H1 (cell line): Measurements from ENCODE around the gene ANKS1B. TPM values are rescaled to one million over a fixed set of nuclear protein-coding genes. Genes with fewer than 3 reads are reported as not detected.

Experiments
- CTCF ChIA-PET: fragments of 300-600 bp; sonication (Branson Sonifier 250); formaldehyde crosslinking; loops from one replicate; lab custom pipeline; 2021; ENCODE audit not compliant: partially characterized antibody; lab: Charles Lee
- POLR2A ChIA-PET: fragments of 300-600 bp; sonication (Branson Sonifier 250); formaldehyde crosslinking; loops from one replicate; lab custom pipeline; 2021; ENCODE audit warnings: inconsistent platforms; ENCODE audit not compliant: partially characterized antibody; lab: Charles Lee
- DNase-seq, 2 experiments: peaks; one replicate each; pipeline versions ENCODE4 v3.0.0 to v3.0.0-alpha.2; 2010 to 2022; ENCODE audit warnings: low spot score in 2 of 2, low read depth in 1 of 2, mixed read lengths in 1 of 2
- FAIRE-seq: peaks from 2 replicates; lab custom pipeline; 2011; peaks lifted over from hg19 to GRCh38; lab: Jason Lieb, UNC
- H2AFZ ChIP-seq: 2 replicates; pipeline ENCODE4 v1.8.1; 2012; ENCODE audit warnings: low read length, inconsistent platforms
- H2AK5ac ChIP-seq: 2 replicates; pipeline ENCODE4 v1.6.1; 2013; ENCODE audit warnings: low read depth, low read length
- H2BK120ac ChIP-seq: replicated peaks from 2 replicates; pipeline ENCODE3; 2013; ENCODE audit warnings: low read depth, low read length, inconsistent platforms
- H2BK12ac ChIP-seq: 2 replicates; pipeline ENCODE4 v1.6.1; 2013; ENCODE audit warnings: low read depth, low read length
- H2BK15ac ChIP-seq: 2 replicates; pipeline ENCODE4 v1.6.1; 2013; ENCODE audit warnings: low read length
- H2BK20ac ChIP-seq: 2 replicates; pipeline ENCODE4 v1.6.1; 2013; ENCODE audit warnings: low read length
- H2BK5ac ChIP-seq: 2 replicates; pipeline ENCODE4 v1.6.1; 2013; ENCODE audit warnings: low read depth, low read length
- H3K14ac ChIP-seq: 2 replicates; pipeline ENCODE4 v1.6.1; 2013; ENCODE audit warnings: inconsistent platforms; ENCODE audit not compliant: insufficient read length
- H3K18ac ChIP-seq: 2 replicates; pipeline ENCODE4 v1.6.1; 2013; ENCODE audit warnings: low read length; ENCODE audit errors: extremely low read depth
- H3K23ac ChIP-seq: 2 replicates; pipeline ENCODE4 v1.6.1; 2013; ENCODE audit warnings: inconsistent platforms; ENCODE audit not compliant: insufficient read length
- H3K23me2 ChIP-seq: 2 replicates; pipeline ENCODE4 v1.6.1; 2013; ENCODE audit warnings: low read depth, low read length
- H3K27ac ChIP-seq: 2 replicates; pipeline ENCODE4 v1.6.1; 2011; ENCODE audit warnings: low read depth, low read length, inconsistent platforms
- H3K27me3 ChIP-seq, 4 experiments: replicated peaks in 1 of 4; 1 replicate in 1 of 4; 2 replicates in 3 of 4; pipeline versions ENCODE4 v1.6.1 to v1.8.1; 2011 to 2013; ENCODE audit warnings: low read length in 3 of 4, mild to moderate bottlenecking in 3 of 4, inconsistent platforms in 2 of 4, mixed read lengths in 2 of 4, moderate library complexity in 1 of 4; ENCODE audit not compliant: control insufficient read depth in 3 of 4, insufficient read depth in 3 of 4; ENCODE audit errors: extremely low read depth in 1 of 4
- H3K36me3 ChIP-seq, 4 experiments: 2 replicates each; pipeline versions ENCODE4 v1.6.1 to v1.8.1; 2011 to 2013; ENCODE audit warnings: mild to moderate bottlenecking in 4 of 4, low read length in 3 of 4, moderate library complexity in 2 of 4, control low read depth in 1 of 4, inconsistent platforms in 1 of 4; ENCODE audit not compliant: insufficient read depth in 4 of 4, control insufficient read depth in 2 of 4
- H3K4ac ChIP-seq: replicated peaks from 2 replicates; pipeline ENCODE3; 2013; ENCODE audit warnings: low read length, low read depth, mixed read lengths, inconsistent platforms; ENCODE audit not compliant: insufficient read length
- H3K4me1 ChIP-seq, 4 experiments: replicated peaks in 1 of 4; 1 replicate in 1 of 4; 2 replicates in 3 of 4; pipeline versions ENCODE4 v1.6.1 to v1.8.1; 2011 to 2013; ENCODE audit warnings: low read length in 3 of 4, inconsistent platforms in 2 of 4, mixed read lengths in 1 of 4; ENCODE audit not compliant: insufficient read depth in 4 of 4, control insufficient read depth in 3 of 4
- H3K4me2 ChIP-seq, 2 experiments: 2 replicates each; pipeline versions ENCODE4 v1.6.1 to v1.8.1; 2011 to 2013; ENCODE audit warnings: low read depth in 2 of 2, low read length in 2 of 2, control low read depth in 1 of 2, inconsistent platforms in 1 of 2, mild to moderate bottlenecking in 1 of 2; ENCODE audit not compliant: insufficient read depth in 1 of 2
- H3K4me3 ChIP-seq, 4 experiments: fragments of 200-600, 300-600 bp in 1 of 4; sonication (generic), shearing (Covaris generic), sonication (Bioruptor Twin) in 1 of 4; 2 replicates each; pipeline versions ENCODE4 v1.5.1 to v1.8.1; 2011 to 2016; ENCODE audit warnings: low read length in 4 of 4, low read depth in 3 of 4, control low read depth in 2 of 4, inconsistent platforms in 2 of 4, mild to moderate bottlenecking in 2 of 4, mixed read lengths in 1 of 4, moderate library complexity in 1 of 4; ENCODE audit not compliant: insufficient read depth in 2 of 4; ENCODE audit errors: extremely low read depth in 1 of 4
- H3K56ac ChIP-seq: replicated peaks from 2 replicates; pipeline ENCODE3; 2013; ENCODE audit warnings: low read depth, mild to moderate bottlenecking, mixed read lengths, low read length, inconsistent platforms; ENCODE audit not compliant: insufficient read length
- H3K79me1 ChIP-seq: 2 replicates; pipeline ENCODE4 v1.6.1; 2013; ENCODE audit warnings: low read depth, low read length, control low read depth
- H3K79me2 ChIP-seq, 2 experiments: 2 replicates each; pipeline versions ENCODE4 v1.6.1 to v1.8.1; 2012 to 2013; ENCODE audit warnings: low read length in 2 of 2, mild to moderate bottlenecking in 2 of 2, inconsistent platforms in 1 of 2; ENCODE audit not compliant: insufficient read depth in 2 of 2, control insufficient read depth in 1 of 2
- H3K9ac ChIP-seq, 4 experiments: replicated peaks in 1 of 4; 1 replicate in 1 of 4; 2 replicates in 3 of 4; pipeline versions ENCODE4 v1.6.1 to v1.8.1; 2011 to 2013; ENCODE audit warnings: low read depth in 3 of 4, low read length in 3 of 4, control low read depth in 2 of 4, mild to moderate bottlenecking in 2 of 4, moderate library complexity in 2 of 4, inconsistent platforms in 1 of 4; ENCODE audit errors: extremely low read depth in 1 of 4
- H3K9me3 ChIP-seq, 2 experiments: 2 replicates each; pipeline versions ENCODE4 v1.6.1 to v1.8.1; 2012 to 2013; ENCODE audit warnings: mild to moderate bottlenecking in 2 of 2, moderate library complexity in 2 of 2, control low read depth in 1 of 2, inconsistent platforms in 1 of 2, low read depth in 1 of 2, low read length in 1 of 2, mixed read lengths in 1 of 2; ENCODE audit not compliant: insufficient read depth in 2 of 2
- H4K20me1 ChIP-seq, 2 experiments: replicated peaks in 1 of 2; 2 replicates each; pipeline versions ENCODE3 to v1.8.1; 2011 to 2013; ENCODE audit warnings: inconsistent platforms in 2 of 2, low read length in 2 of 2, mild to moderate bottlenecking in 1 of 2; ENCODE audit not compliant: insufficient read depth in 2 of 2, control insufficient read depth in 1 of 2
- H4K5ac ChIP-seq: 2 replicates; pipeline ENCODE4 v1.6.1; 2013; ENCODE audit warnings: low read length, low read depth, mixed read lengths, inconsistent platforms; ENCODE audit not compliant: insufficient read length
- H4K8ac ChIP-seq: 2 replicates; pipeline ENCODE4 v1.8.0; 2013; ENCODE audit warnings: mild to moderate bottlenecking, moderate library complexity, low read length, inconsistent platforms; ENCODE audit not compliant: insufficient read depth; ENCODE audit errors: extremely low read depth
- H4K91ac ChIP-seq: replicated peaks from 2 replicates; pipeline ENCODE3; 2013; ENCODE audit warnings: low read length, mixed read lengths, inconsistent platforms; ENCODE audit not compliant: insufficient read length
- CBX8 ChIP-seq: fragments of 300-800, 300-1000 bp; sonication (generic); IDR thresholded peaks from 2 replicates; pipeline ENCODE4 v1.7.1; 2016; ENCODE audit warnings: low read depth, low read length, borderline replicate concordance
- E2F6 ChIP-seq: IDR thresholded peaks from 2 replicates; pipeline ENCODE4 v1.6.1; 2012; ENCODE audit warnings: inconsistent platforms
- EZH2 ChIP-seq: fragments of 200-600 bp; sonication (generic); IDR thresholded peaks from 2 replicates; pipeline ENCODE4 v1.7.1; 2012; ENCODE audit warnings: low read depth, mild to moderate bottlenecking, moderate library complexity, low read length, inconsistent platforms; ENCODE audit not compliant: severe bottlenecking
- HDAC2 ChIP-seq, 2 experiments: fragments of 300-600 bp in 1 of 2; sonication (generic) in 1 of 2; IDR thresholded peaks; 2 replicates each; pipeline ENCODE4 v1.6.1; 2011 to 2012; ENCODE audit warnings: low read depth in 2 of 2, low read length in 2 of 2, mild to moderate bottlenecking in 2 of 2, moderate library complexity in 2 of 2, borderline replicate concordance in 1 of 2, inconsistent platforms in 1 of 2
- KDM5A ChIP-seq: fragments of 200-600 bp; IDR thresholded peaks from 2 replicates; pipeline ENCODE4 v1.7.1; 2012; ENCODE audit warnings: mild to moderate bottlenecking, low read length, inconsistent platforms, mixed read lengths
- NRF1 ChIP-seq: IDR thresholded peaks from 2 replicates; pipeline ENCODE4 v1.6.1; 2011; ENCODE audit warnings: mild to moderate bottlenecking, low read depth, low read length, improper control_type of control experiment
- POLR2AphosphoS5 ChIP-seq: IDR thresholded peaks from 2 replicates; pipeline ENCODE4 v1.6.1; 2011; ENCODE audit warnings: low read depth, low read length
- RBBP5 ChIP-seq: IDR thresholded peaks from 2 replicates; pipeline ENCODE4 v1.7.1; 2012; ENCODE audit warnings: low read depth, mild to moderate bottlenecking, inconsistent platforms, low read length, moderate library complexity, borderline replicate concordance
- SAP30 ChIP-seq: fragments of 300-600 bp; sonication (generic); IDR thresholded peaks from 2 replicates; pipeline ENCODE4 v1.7.1; 2012; ENCODE audit warnings: low read length, moderate library complexity, mild to moderate bottlenecking, inconsistent platforms; ENCODE audit not compliant: insufficient read depth, insufficient replicate concordance
- SIX5 ChIP-seq: IDR thresholded peaks from 2 replicates; pipeline ENCODE4 v1.6.1; 2011; ENCODE audit warnings: mild to moderate bottlenecking, low read depth, low read length
- SP1 ChIP-seq: IDR thresholded peaks from 2 replicates; pipeline ENCODE4 v1.6.1; 2011; ENCODE audit warnings: low read depth, low read length
- WGBS, 2 experiments: shearing (Covaris generic) in 1 of 2; methylation state at CpG; one replicate each; pipeline versions ENCODE4 v1.1.6 to v1.1.7; 2013 to 2015; ENCODE audit warnings: low lambda C conversion rate in 2 of 2, mixed read lengths in 2 of 2, inconsistent platforms in 1 of 2, low coverage in 1 of 2, missing lambda C conversion rate in 1 of 2; ENCODE audit not compliant: insufficient replicate concordance in 2 of 2, insufficient coverage in 1 of 2, insufficient read length in 1 of 2; ENCODE audit errors: extremely low coverage in 1 of 2, missing lambda C conversion rate in 1 of 2; 5-methylcytosine and 5-hydroxymethylcytosine counted together
- polyA plus RNA-seq, 7 experiments: library from polyadenylated mRNA; depleted of rRNA in 3 of 7; stranded (reverse) in 5 of 7; unstranded in 2 of 7; fragments of >200 nt in 5 of 7; fragments of 200-250 nt in 2 of 7; gene quantifications; 1 replicate in 5 of 7; 2 replicates in 1 of 7; 4 replicates in 1 of 7; pipeline versions ENCODE4 v1.2.1 to v1.2.3, GENCODE V29; 2011 to 2013; ENCODE audit warnings: missing spikeins in 2 of 7, mixed read lengths in 2 of 7
- total RNA-seq: library from RNA; stranded (reverse); fragmentation: NEBNext Ultra II Directional; extraction: Animal tissue kit (Norgen Biotek cat#: 25700); gene quantifications from 2 replicates; pipeline ENCODE4 v1.2.1, GENCODE V29; 2021
- TF ChIP-seq, protein P1 (sequence below): IDR thresholded peaks from 2 replicates; pipeline ENCODE4 v1.6.1; 2011; ENCODE audit warnings: low read depth, mild to moderate bottlenecking, low read length; ENCODE audit not compliant: insufficient read depth

ANKS1B gene
- total and polyA plus RNA-seq, 2 of the 8 experiments (the other 6 are each of a cell fraction or from before 2014, with no cell fraction given): 2.7 to 6.1 TPM

DNA sequence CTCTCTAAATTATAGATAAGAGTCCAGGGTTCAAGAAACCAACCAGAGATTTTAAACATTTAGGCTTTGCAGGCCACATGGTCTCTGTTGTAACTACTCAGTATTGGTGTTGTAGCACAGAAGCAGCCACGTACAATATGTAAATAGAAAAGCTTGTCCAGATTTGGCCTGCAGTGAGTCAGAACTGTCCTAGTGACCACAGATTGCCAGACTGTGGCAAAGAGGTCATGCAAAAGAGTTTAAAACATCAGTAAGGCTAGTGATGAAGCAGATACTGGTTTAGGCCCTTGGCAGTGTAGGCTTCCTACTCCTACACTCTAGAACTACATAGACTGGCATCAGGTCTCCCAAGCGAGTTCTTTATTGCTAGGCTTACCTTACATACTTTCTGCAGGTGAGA, 454.8 kb downstream of the ANKS1B start:
- Histone ChIP-seq H3K14ac (no peak overlapping the region), H3K23me2 (no peaks in the 10 kb centered on the region), H2BK15ac (no peak overlapping the region), H4K8ac (no peak overlapping the region), H3K79me1 (no peaks in the 10 kb centered on the region), H3K27ac (no peak overlapping the region), H3K18ac (no peak overlapping the region), H3K56ac (no peak overlapping the region), H2BK12ac (no peak overlapping the region), H4K5ac (no peak overlapping the region), H4K91ac (no peak overlapping the region), H3K4ac (no peak overlapping the region), H3K79me2 (no peaks in the 10 kb centered on the region), H2BK20ac (no peak overlapping the region), H2AFZ (no peak overlapping the region), H3K4me2 (no peak overlapping the region), H3K4me1 (no peaks in the 10 kb centered on the region), H3K9ac (no peak overlapping the region), H3K27me3 (no peaks in the 10 kb centered on the region), H2BK5ac (no peak overlapping the region), H4K20me1 (no peaks in the 10 kb centered on the region), H3K4me3 (no peak overlapping the region), H3K9me3 (no peaks in the 10 kb centered on the region), H3K23ac (no peak overlapping the region), H3K36me3 (no peaks in the 10 kb centered on the region), H2AK5ac (no peak overlapping the region), H2BK120ac (no peak overlapping the region)
- ChIA-PET CTCF (interaction anchor here (0.6 kb wide), 2 partner anchors 10 to 962 kb away, joined by 3 read pairs; no protein-coding TSS in a partner anchor), POLR2A (no interaction called here)
- no peak for DNase-seq
- WGBS, 2 experiments: 100% methylated on average over 2 of the region's 2 CpGs; no CpG with 5 or more reads in 1 of the 2 experiments
- FAIRE-seq: no peak
- TF ChIP-seq NRF1 (no peak), EZH2 (no peak), SIX5 (no peak), POLR2AphosphoS5 (no peak), SP1 (no peak), E2F6 (no peak), RBBP5 (no peak), HDAC2 (IDR thresholded peaks at IDR 0.05; ENCODE audit: borderline replicate concordance in 1 of 2, low read depth in 2 of 2, low read length in 2 of 2) (no peak), KDM5A (no peak), CBX8 (no peak), SAP30 (no peak)
- TF ChIP-seq, protein P1, sequence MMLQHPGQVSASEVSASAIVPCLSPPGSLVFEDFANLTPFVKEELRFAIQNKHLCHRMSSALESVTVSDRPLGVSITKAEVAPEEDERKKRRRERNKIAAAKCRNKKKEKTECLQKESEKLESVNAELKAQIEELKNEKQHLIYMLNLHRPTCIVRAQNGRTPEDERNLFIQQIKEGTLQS: no peak
